Omental fat pad (tissue), 4 donors: ENCODE data around the gene EML3. TPM values are rescaled to one million over a fixed set of nuclear protein-coding genes. Genes with fewer than 3 reads are reported as not detected.
"Not testable (repeated sequence)": the region's sequence is repeated elsewhere in the genome, so short reads cannot be mapped to it uniquely, and the experiment has no call there.

Experiments used
- ATAC-seq: fragments of 150-250 bp; one replicate; pipeline ENCODE4 v1.9.1; 2016; ENCODE audit warnings: mild to moderate bottlenecking, moderate library complexity; ENCODE audit not compliant: low FRiP score
- DNase-seq: peaks from one replicate; pipeline ENCODE4 v3.0.0-alpha.2; 2019; ENCODE audit warnings: low spot score
- total RNA-seq, 4 donors: library from RNA; depleted of rRNA; stranded (reverse); fragments of >200 nt; gene quantifications; one replicate each; pipeline ENCODE4 v1.1.0, GENCODE V29; 2016
- TF ChIP-seq, protein P1 (sequence below), 3 donors: fragments of 450-650 bp; IDR thresholded peaks; one replicate each; pipeline ENCODE4 v1.5.1; 2016 to 2017; ENCODE audit warnings: antibody characterized with exemption in 3 of 3, mild to moderate bottlenecking in 3 of 3, moderate library complexity in 2 of 3

Gene EML3, protein sequence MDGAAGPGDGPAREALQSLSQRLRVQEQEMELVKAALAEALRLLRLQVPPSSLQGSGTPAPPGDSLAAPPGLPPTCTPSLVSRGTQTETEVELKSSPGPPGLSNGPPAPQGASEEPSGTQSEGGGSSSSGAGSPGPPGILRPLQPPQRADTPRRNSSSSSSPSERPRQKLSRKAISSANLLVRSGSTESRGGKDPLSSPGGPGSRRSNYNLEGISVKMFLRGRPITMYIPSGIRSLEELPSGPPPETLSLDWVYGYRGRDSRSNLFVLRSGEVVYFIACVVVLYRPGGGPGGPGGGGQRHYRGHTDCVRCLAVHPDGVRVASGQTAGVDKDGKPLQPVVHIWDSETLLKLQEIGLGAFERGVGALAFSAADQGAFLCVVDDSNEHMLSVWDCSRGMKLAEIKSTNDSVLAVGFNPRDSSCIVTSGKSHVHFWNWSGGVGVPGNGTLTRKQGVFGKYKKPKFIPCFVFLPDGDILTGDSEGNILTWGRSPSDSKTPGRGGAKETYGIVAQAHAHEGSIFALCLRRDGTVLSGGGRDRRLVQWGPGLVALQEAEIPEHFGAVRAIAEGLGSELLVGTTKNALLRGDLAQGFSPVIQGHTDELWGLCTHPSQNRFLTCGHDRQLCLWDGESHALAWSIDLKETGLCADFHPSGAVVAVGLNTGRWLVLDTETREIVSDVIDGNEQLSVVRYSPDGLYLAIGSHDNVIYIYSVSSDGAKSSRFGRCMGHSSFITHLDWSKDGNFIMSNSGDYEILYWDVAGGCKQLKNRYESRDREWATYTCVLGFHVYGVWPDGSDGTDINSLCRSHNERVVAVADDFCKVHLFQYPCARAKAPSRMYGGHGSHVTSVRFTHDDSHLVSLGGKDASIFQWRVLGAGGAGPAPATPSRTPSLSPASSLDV
- 10 to 100 TPM; 40.7 to 68.6 (median 52.0) TPM for total RNA-seq

GRCh38 chr11:62612366-62613290, at the start of gene EML3, which contains the start of gene ROM1:
EML3 (minus strand) TSS chr11:62612775; CDS start chr11:62612457, 318 bp downstream.
ROM1 (plus strand) TSS chr11:62613257; CDS start chr11:62613282, 25 bp downstream.
- TF ChIP-seq, protein P1, sequence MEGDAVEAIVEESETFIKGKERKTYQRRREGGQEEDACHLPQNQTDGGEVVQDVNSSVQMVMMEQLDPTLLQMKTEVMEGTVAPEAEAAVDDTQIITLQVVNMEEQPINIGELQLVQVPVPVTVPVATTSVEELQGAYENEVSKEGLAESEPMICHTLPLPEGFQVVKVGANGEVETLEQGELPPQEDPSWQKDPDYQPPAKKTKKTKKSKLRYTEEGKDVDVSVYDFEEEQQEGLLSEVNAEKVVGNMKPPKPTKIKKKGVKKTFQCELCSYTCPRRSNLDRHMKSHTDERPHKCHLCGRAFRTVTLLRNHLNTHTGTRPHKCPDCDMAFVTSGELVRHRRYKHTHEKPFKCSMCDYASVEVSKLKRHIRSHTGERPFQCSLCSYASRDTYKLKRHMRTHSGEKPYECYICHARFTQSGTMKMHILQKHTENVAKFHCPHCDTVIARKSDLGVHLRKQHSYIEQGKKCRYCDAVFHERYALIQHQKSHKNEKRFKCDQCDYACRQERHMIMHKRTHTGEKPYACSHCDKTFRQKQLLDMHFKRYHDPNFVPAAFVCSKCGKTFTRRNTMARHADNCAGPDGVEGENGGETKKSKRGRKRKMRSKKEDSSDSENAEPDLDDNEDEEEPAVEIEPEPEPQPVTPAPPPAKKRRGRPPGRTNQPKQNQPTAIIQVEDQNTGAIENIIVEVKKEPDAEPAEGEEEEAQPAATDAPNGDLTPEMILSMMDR (IDR thresholded peaks at IDR 0.05): peak in 2 of 3 donors; percentile 13 to 97
- peak; percentile 88 for ATAC-seq
- DNase-seq: peak; percentile 90

DNA sequence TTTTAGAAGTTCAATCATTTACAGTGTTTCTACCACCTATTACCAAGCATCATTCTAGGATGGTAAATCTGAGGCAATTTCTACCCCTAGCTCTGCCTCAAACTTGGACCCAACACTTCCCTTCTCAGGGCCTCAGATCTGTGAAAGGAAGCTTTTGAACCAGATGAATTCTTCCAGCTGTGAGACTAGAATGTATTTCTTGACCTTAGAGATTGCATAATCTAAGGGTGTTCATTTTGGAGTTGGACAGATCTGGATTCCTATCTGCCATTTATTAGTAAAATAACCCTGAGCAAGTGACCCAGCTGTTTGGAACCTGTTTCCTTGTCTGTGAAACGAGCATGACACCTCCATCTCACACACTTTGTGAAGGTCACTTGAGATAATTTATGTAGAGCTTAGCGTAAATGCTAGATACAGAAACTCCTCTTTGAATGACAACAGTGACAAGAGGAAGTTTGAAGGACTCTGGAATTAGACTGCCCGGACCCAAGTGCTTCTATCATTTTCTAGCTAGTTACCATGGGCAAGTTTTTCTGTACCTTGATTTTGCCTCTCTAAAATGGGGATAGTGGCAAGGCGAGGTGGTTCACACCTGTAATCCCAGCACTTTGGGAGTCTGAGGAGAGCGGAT, 44.3 kb upstream of the EML3 start:
- TF ChIP-seq, protein P1 (IDR thresholded peaks at IDR 0.05): no peak
- no peak for DNase-seq
- ATAC-seq: no peak

- ATAC-seq: no peak
- DNase-seq: no peak
- TF ChIP-seq, protein P1 (IDR thresholded peaks at IDR 0.05): no peak
Measured at GRCh38 chr11:62654297-62654696, 41.7 kb upstream of the EML3 start.

- DNase-seq: no peak
- TF ChIP-seq, protein P1 (IDR thresholded peaks at IDR 0.05): no peak
- ATAC-seq: no peak
Measured at GRCh38 chr11:62652161-62653006, 39.8 kb upstream of the EML3 start.

GRCh38 chr11:62650283-62650682, 37.7 kb upstream of the EML3 start:
- ATAC-seq, DNase-seq: not testable (repeated sequence)

DNA sequence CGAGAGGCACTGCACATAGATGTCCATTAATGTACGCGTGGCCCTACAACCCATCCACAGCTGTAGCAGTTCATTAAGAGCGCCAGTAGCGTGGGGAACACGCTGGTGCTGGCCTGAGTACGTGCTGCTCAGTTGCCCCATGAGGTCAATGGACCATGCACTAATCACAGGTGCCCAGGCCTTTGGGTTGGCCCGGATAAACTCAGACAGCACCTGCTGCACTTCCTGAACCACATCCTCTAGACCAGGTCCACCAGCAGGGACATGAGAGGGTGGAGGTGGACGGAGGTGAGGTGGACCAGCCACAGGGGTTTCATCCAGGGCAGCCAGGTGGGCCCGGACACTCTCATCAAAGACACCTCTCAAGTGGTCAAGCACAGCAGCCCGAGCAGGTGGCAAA, 36.9 kb upstream of the EML3 start:
- ATAC-seq (no peak), DNase-seq (no peak)
- TF ChIP-seq, protein P1 (IDR thresholded peaks at IDR 0.05): no peak
